GM06990 (cell line): ENCODE results near the gene PMS1.

ENCODE experiments used
- DNase-seq: peaks from one replicate; pipeline ENCODE4 v3.0.0-alpha.2; 2011; ENCODE audit not compliant: insufficient read length; ENCODE audit errors: extremely low read depth
- H3K27me3 ChIP-seq: replicated peaks from 2 replicates; pipeline ENCODE4 v1.6.0; 2011; ENCODE audit warnings: low read length; ENCODE audit not compliant: control insufficient read depth, insufficient read depth
- H3K36me3 ChIP-seq: 2 replicates; pipeline ENCODE4 v1.5.1; 2011; ENCODE audit warnings: low read length; ENCODE audit not compliant: control insufficient read depth, insufficient read depth
- H3K4me3 ChIP-seq: replicated peaks from 2 replicates; pipeline ENCODE4 v1.5.1; 2011; ENCODE audit warnings: low read depth, mild to moderate bottlenecking, control low read depth, low read length
- CTCF ChIP-seq: IDR thresholded peaks from 2 replicates; pipeline ENCODE4 v1.5.1; 2011; ENCODE audit warnings: low read length, control low read depth, mild to moderate bottlenecking, inconsistent platforms; ENCODE audit not compliant: insufficient read depth, poor library complexity, severe bottlenecking

The PMS1 gene

GRCh38 chr2:189854940-189855339 is 70.7 kb downstream of the PMS1 start:
- Histone ChIP-seq H3K27me3 (no peaks in the 10 kb centered on the region), H3K36me3 (no peaks in the 10 kb centered on the region), H3K4me3 (no peak overlapping the region)
- TF ChIP-seq CTCF: no peak
- DNase-seq: no peak

- H3K27me3 ChIP-seq: no peaks in the 10 kb centered on the region
- H3K36me3 ChIP-seq: no peaks in the 10 kb centered on the region
- no peak overlapping the region for H3K4me3 ChIP-seq
- DNase-seq: no peak
- TF ChIP-seq CTCF: no peak
Measured at GRCh38 chr2:189858291-189858690, 74.0 kb downstream of the PMS1 start.

GRCh38 chr2:189860161-189860560 is 75.9 kb downstream of the PMS1 start:
- TF ChIP-seq CTCF: no peak
- no peak overlapping the region for H3K4me3 ChIP-seq
- H3K27me3 ChIP-seq: no peaks in the 10 kb centered on the region
- DNase-seq: no peak
- H3K36me3 ChIP-seq: no peaks in the 10 kb centered on the region

DNA sequence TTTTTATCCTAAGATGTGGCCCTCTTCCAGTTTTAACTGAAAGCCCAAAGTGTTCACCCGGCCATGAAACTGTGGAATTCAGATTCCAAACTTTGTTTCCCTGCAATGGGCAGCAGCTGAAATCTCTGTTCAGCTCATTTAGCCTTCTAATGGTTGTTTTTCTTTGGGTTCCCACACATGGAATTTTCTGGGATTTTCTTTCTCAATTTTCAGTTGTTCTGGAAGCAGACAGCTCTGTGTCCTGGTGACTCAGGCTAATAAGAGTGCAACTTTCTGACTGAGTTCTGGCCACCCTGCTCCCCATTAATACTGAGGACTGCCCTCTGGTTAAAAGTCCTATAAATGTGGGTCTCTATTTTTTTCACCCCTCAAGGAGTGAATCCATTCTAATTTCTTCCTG is 78.5 kb downstream of the PMS1 start:
- no peak for TF ChIP-seq CTCF
- no peak overlapping the region for H3K4me3 ChIP-seq
- H3K27me3 ChIP-seq: no peaks in the 10 kb centered on the region
- DNase-seq: no peak
- H3K36me3 ChIP-seq: peaks cover 2% of the 10 kb centered on the region; the same call in 1 of the 2 replicates

GRCh38 chr2:189865826-189866225 is 81.6 kb downstream of the PMS1 start:
- H3K4me3 ChIP-seq: no peak overlapping the region
- no peak for TF ChIP-seq CTCF
- no peak for DNase-seq
- no peaks in the 10 kb centered on the region for H3K27me3 ChIP-seq
- peaks cover 4% of the 10 kb centered on the region for H3K36me3 ChIP-seq

DNA sequence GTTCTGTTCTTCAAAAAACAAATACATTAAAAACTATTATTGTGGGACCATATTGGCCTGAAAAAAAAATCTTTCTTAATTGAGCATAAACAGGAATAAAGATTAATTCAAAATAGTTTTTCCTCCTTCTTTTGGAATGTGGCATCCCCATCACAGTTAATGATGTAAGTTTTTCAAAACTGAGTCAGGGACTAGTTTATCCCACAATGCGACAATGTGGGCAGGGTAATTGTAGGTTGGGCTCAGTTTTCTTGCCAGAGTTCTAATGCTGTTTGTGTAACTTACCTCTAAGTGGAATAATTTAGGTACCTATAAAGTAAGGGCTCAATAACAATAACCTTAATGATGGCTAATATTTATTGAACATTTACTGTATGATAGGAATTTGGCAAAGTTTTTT is 82.0 kb downstream of the PMS1 start:
- Histone ChIP-seq H3K36me3 (peaks cover 4% of the 10 kb centered on the region), H3K27me3 (no peaks in the 10 kb centered on the region), H3K4me3 (no peak overlapping the region)
- DNase-seq: no peak
- no peak for TF ChIP-seq CTCF
